ENCODE measurements around the gene CYP2U1. TPM values are rescaled to one million over a fixed set of nuclear protein-coding genes. Genes with fewer than 3 reads are reported as not detected.

CYP2U1 gene
- total and polyA plus RNA-seq, 2 donors (not counting 1 experiment from before 2014, with no cell fraction given) = 15.5 to 24.3 TPM

DNA sequence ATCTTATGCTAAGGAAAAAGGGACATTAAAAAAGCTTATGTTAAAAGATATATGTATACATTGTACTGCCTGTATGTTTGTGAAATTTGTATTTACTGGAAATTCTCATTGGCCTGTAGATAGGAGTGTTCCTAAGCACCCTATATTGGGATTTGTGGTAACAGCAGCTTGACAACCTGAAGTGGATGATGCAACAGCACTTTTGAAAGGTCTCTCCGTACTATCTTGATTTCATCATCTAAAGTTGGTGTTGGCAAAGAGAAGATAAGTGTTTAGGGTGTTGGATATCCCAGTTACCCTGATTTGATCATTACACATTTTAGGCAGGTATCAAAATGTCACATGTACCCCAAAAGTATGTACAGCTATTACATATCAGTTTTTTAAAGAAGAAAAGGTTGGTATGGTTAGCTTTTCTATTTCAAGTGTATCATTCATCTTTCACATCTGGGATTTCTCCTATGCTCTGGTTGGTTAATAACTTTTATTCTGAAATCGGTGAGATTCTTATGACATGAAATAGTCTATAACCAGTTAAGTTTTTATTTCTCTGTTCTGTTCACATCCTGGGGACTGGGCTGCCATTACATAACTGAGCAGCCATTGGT, 68.7 kb downstream of the CYP2U1 start:
- TF ChIP-seq, protein P1, sequence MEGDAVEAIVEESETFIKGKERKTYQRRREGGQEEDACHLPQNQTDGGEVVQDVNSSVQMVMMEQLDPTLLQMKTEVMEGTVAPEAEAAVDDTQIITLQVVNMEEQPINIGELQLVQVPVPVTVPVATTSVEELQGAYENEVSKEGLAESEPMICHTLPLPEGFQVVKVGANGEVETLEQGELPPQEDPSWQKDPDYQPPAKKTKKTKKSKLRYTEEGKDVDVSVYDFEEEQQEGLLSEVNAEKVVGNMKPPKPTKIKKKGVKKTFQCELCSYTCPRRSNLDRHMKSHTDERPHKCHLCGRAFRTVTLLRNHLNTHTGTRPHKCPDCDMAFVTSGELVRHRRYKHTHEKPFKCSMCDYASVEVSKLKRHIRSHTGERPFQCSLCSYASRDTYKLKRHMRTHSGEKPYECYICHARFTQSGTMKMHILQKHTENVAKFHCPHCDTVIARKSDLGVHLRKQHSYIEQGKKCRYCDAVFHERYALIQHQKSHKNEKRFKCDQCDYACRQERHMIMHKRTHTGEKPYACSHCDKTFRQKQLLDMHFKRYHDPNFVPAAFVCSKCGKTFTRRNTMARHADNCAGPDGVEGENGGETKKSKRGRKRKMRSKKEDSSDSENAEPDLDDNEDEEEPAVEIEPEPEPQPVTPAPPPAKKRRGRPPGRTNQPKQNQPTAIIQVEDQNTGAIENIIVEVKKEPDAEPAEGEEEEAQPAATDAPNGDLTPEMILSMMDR (conservative IDR thresholded peaks at IDR 0.05 in 1 of 2, IDR thresholded peaks at IDR 0.05 in 1 of 2; ENCODE audit: low read depth in 1 of 2, low read length in 2 of 2) = no peak
- no peak for TF ChIP-seq EZH2 (IDR thresholded peaks at IDR 0.05; ENCODE audit: low read length, missing control alignments)
- DNase-seq (ENCODE audit: low read depth in 2 of 2) = peak in 1 of 2 donors; percentile 14
- H4K20me1 ChIP-seq (ENCODE audit: control insufficient read depth, extremely low read depth, insufficient read depth, low read length) = peaks cover 1% of the 10 kb centered on the region

DNA sequence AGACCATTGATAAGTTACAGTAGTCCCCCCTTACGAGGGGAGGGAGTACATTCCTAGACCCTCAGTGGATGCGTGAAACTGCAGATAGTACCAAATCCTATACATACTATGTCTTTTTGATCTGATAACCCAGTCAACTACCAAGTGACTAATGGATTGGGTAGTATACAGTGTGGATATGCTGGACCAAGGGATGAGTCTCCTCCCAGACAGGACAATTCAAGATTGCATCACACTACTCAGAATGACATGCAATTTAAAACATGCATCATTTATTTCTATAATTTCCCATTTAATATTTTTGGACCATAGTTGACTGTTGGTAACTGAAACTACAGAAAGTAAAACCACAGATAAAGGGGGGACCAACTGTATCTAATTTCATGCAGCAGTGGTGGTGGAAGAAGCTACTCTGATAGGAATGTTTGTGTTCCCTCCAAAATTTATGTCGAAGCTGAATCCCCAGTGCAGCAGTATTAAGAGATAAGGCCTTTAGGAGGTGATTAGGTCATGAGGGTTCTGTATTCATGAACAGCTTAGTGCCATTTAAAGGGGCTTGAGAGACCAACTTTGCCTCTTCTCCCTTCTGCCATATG, 70.3 kb downstream of the CYP2U1 start:
- Histone ChIP-seq H3K27ac (ENCODE audit: insufficient read depth, low read length) (no peak overlapping the region), H3K4me3 (replicated peaks in 1 of 4; ENCODE audit: control extremely low read depth in 1 of 4, insufficient read depth in 1 of 4, low read depth in 3 of 4, low read length in 4 of 4) (no peak overlapping the region), H3K36me3 (ENCODE audit: control insufficient read depth, insufficient read depth, low read length) (no peaks in the 10 kb centered on the region), H4K20me1 (ENCODE audit: control insufficient read depth, extremely low read depth, insufficient read depth, low read length) (peaks cover 1% of the 10 kb centered on the region), H3K79me2 (ENCODE audit: control insufficient read depth, insufficient read depth, low read length) (no peaks in the 10 kb centered on the region), H3K4me2 (ENCODE audit: extremely low read depth, insufficient read depth, low read length) (no peak overlapping the region), H2AFZ (ENCODE audit: low read length) (no peak overlapping the region), H3K9ac (ENCODE audit: insufficient read depth, low read length) (no peak overlapping the region), H3K9me3 (ENCODE audit: control insufficient read depth, insufficient read depth, low read depth, low read length) (no peaks in the 10 kb centered on the region), H3K27me3 (ENCODE audit: control insufficient read depth, insufficient read depth, low read length) (no peaks in the 10 kb centered on the region), H3K4me1 (ENCODE audit: control insufficient read depth, extremely low read depth, insufficient read depth, low read length) (peaks cover 3% of the 10 kb centered on the region)
- no peak for TF ChIP-seq EZH2 (IDR thresholded peaks at IDR 0.05; ENCODE audit: low read length, missing control alignments)
- TF ChIP-seq, protein P1 (conservative IDR thresholded peaks at IDR 0.05 in 1 of 2, IDR thresholded peaks at IDR 0.05 in 1 of 2; ENCODE audit: low read depth in 1 of 2, low read length in 2 of 2) = no peak
- no peak for DNase-seq (ENCODE audit: low read depth in 2 of 2)

More for the DNA sequence above, 68.7 kb downstream of the CYP2U1 start:
- H3K4me2 ChIP-seq (ENCODE audit: extremely low read depth, insufficient read depth, low read length) = no peak overlapping the region
- H3K36me3 ChIP-seq (ENCODE audit: control insufficient read depth, insufficient read depth, low read length) = no peaks in the 10 kb centered on the region
- H3K9ac ChIP-seq (ENCODE audit: insufficient read depth, low read length) = no peak overlapping the region
- H3K27ac ChIP-seq (ENCODE audit: insufficient read depth, low read length) = no peak overlapping the region
- no peaks in the 10 kb centered on the region for H3K27me3 ChIP-seq (ENCODE audit: control insufficient read depth, insufficient read depth, low read length)
- H3K4me1 ChIP-seq (ENCODE audit: control insufficient read depth, extremely low read depth, insufficient read depth, low read length) = peaks cover 3% of the 10 kb centered on the region
- H3K9me3 ChIP-seq (ENCODE audit: control insufficient read depth, insufficient read depth, low read depth, low read length) = no peaks in the 10 kb centered on the region
- H3K4me3 ChIP-seq (replicated peaks in 1 of 4; ENCODE audit: control extremely low read depth in 1 of 4, insufficient read depth in 1 of 4, low read depth in 3 of 4, low read length in 4 of 4) = no peak overlapping the region
- no peaks in the 10 kb centered on the region for H3K79me2 ChIP-seq (ENCODE audit: control insufficient read depth, insufficient read depth, low read length)
- no peak overlapping the region for H2AFZ ChIP-seq (ENCODE audit: low read length)

Other genes starting within 250 kb of the CYP2U1 start
- gene PAPSS1, start 211.3 kb upstream of the CYP2U1 start, total RNA-seq = 44.9 and 59.9 TPM in 2 replicates
- gene PAPSS1, start 211.3 kb upstream of the CYP2U1 start, polyA plus RNA-seq = 70.3 and 93.6 TPM in 2 replicates
- 63.7 and 70.4 TPM in 2 replicates for gene SGMS2, start 106.6 kb upstream of the CYP2U1 start, total RNA-seq
- gene SGMS2, start 106.6 kb upstream of the CYP2U1 start, polyA plus RNA-seq = 45.4 and 82.7 TPM in 2 replicates
- 10.3 and 16.7 TPM in 2 replicates for gene HADH, start 58.3 kb downstream of the CYP2U1 start, total RNA-seq
- 29.7 and 37.5 TPM in 2 replicates for gene HADH, start 58.3 kb downstream of the CYP2U1 start, polyA plus RNA-seq
- 1.3 and 1.8 TPM in 2 replicates for gene LEF1, start 237.4 kb downstream of the CYP2U1 start, total RNA-seq
- gene LEF1, start 237.4 kb downstream of the CYP2U1 start, polyA plus RNA-seq = 2.6 and 8.8 TPM in 2 replicates

Data from fibroblast of lung (primary cell).